Bronchial epithelial cell (primary cell): Measurements from ENCODE around the gene ERVMER34-1. TPM values are rescaled to one million over a fixed set of nuclear protein-coding genes. Genes with fewer than 3 reads are reported as not detected.

ENCODE experiments used
- DNase-seq: peaks from one replicate; pipeline ENCODE4 v3.0.0-alpha.2; 2010; ENCODE audit warnings: low read depth
- FAIRE-seq: peaks from 2 replicates; lab custom pipeline; 2011; peaks lifted over from hg19 to GRCh38; lab: Jason Lieb, UNC
- H3K27me3 ChIP-seq: 2 replicates; pipeline ENCODE4 v1.5.1; 2011; ENCODE audit warnings: low read length; ENCODE audit not compliant: control insufficient read depth, insufficient read depth
- H3K36me3 ChIP-seq: 2 replicates; pipeline ENCODE4 v1.5.1; 2011; ENCODE audit warnings: low read length; ENCODE audit not compliant: control insufficient read depth, insufficient read depth
- H3K4me3 ChIP-seq: 2 replicates; pipeline ENCODE4 v1.5.1; 2011; ENCODE audit warnings: mild to moderate bottlenecking, low read depth, low read length, control low read depth
- CTCF ChIP-seq: IDR thresholded peaks from 2 replicates; pipeline ENCODE4 v1.5.1; 2011; ENCODE audit warnings: mild to moderate bottlenecking, moderate library complexity, low read length, control low read depth, inconsistent platforms; ENCODE audit not compliant: insufficient read depth, severe bottlenecking
- total RNA-seq: library from RNA; depleted of rRNA; stranded (reverse); fragments of >200 nt; gene quantifications from 2 replicates; pipeline ENCODE4 v1.2.1, GENCODE V29; 2014

ERVMER34-1 gene
- total RNA-seq = 0.51 and 3.2 TPM in 2 replicates

- DNase-seq = peak; percentile 10
- no peak for FAIRE-seq
- Histone ChIP-seq H3K4me3 (peak within 1 kb of the TSS; percentile 59), H3K36me3 (no peaks in the 10 kb centered on the region), H3K27me3 (no peaks in the 10 kb centered on the region)
- no peak for TF ChIP-seq CTCF
These were observed at the start of gene ERVMER34-1 for GRCh38 chr4:52750819-52751486. TSS of gene ERVMER34-1 (minus strand) at chr4:52751425. CDS start at chr4:52745520, 5,905 bp downstream.

- FAIRE-seq = no peak
- Histone ChIP-seq H3K27me3 (peaks cover 4% of the 10 kb centered on the region), H3K36me3 (no peaks in the 10 kb centered on the region), H3K4me3 (no peak overlapping the region)
- peak; percentile 1 for TF ChIP-seq CTCF
- DNase-seq = no peak
These were observed 48.6 kb upstream of the ERVMER34-1 start for GRCh38 chr4:52799813-52800212.

GRCh38 chr4:52795533-52795932 is 44.3 kb upstream of the ERVMER34-1 start:
- FAIRE-seq (no peak), DNase-seq (no peak)

GRCh38 chr4:52791936-52792335 is 40.7 kb upstream of the ERVMER34-1 start:
- peak; percentile 75 for FAIRE-seq

More at GRCh38 chr4:52795533-52795932, 44.3 kb upstream of the ERVMER34-1 start:
- H3K27me3 ChIP-seq = no peaks in the 10 kb centered on the region
- H3K4me3 ChIP-seq = no peak overlapping the region
- TF ChIP-seq CTCF = no peak
- H3K36me3 ChIP-seq = no peaks in the 10 kb centered on the region

GRCh38 chr4:52789774-52790173 is 38.5 kb upstream of the ERVMER34-1 start:
- FAIRE-seq = no peak

More at GRCh38 chr4:52791936-52792335, 40.7 kb upstream of the ERVMER34-1 start:
- peak; percentile 36 for DNase-seq
- Histone ChIP-seq H3K4me3 (no peak overlapping the region), H3K36me3 (no peaks in the 10 kb centered on the region), H3K27me3 (no peaks in the 10 kb centered on the region)
- no peak for TF ChIP-seq CTCF

More at GRCh38 chr4:52789774-52790173, 38.5 kb upstream of the ERVMER34-1 start:
- no peak for DNase-seq
- no peaks in the 10 kb centered on the region for H3K36me3 ChIP-seq
- TF ChIP-seq CTCF = no peak
- no peak overlapping the region for H3K4me3 ChIP-seq
- H3K27me3 ChIP-seq = no peaks in the 10 kb centered on the region
